Measurements from ENCODE around the gene SREBF2.

- TF ChIP-seq CTCF (IDR thresholded peaks at IDR 0.05; ENCODE audit: poor library complexity, severe bottlenecking) (no peak), EZH2 (IDR thresholded peaks at IDR 0.05; ENCODE audit: borderline replicate concordance, insufficient read depth, low read length, poor library complexity, severe bottlenecking) (no peak)
Measured at GRCh38 chr22:41874090-41874489, 41.2 kb downstream of the SREBF2 start.
